HepG2 (cell line): Measurements from ENCODE around the gene CLDN14.

Source experiments
- CREB1 ChIP-seq, 2 experiments: fragments of 450-650 bp in 1 of 2; IDR thresholded peaks; 2 replicates each; pipeline ENCODE4 v1.6.1; 2016 to 2017; ENCODE audit warnings: control low read depth in 1 of 2, mild to moderate bottlenecking in 1 of 2, missing compliant biosample characterization in 1 of 2, missing genetic modification characterization in 1 of 2
- IRF2 ChIP-seq: IDR thresholded peaks from 2 replicates; pipeline ENCODE4 v1.6.1; 2018; ENCODE audit warnings: missing genetic modification reagents, missing compliant biosample characterization
- KLF9 ChIP-seq: IDR thresholded peaks from 2 replicates; pipeline ENCODE4 v1.6.1; 2016; ENCODE audit warnings: low read depth
- MTA3 ChIP-seq: sonication (generic); formaldehyde crosslinking; IDR thresholded peaks from 2 replicates; pipeline ENCODE4 v1.4.0; 2020; ENCODE audit warnings: missing genetic modification reagents
- MXI1 ChIP-seq: IDR thresholded peaks from 3 replicates; pipeline ENCODE4 v1.6.1; 2012; ENCODE audit warnings: low read depth, low read length, inconsistent platforms, borderline replicate concordance
- NFE2L1 ChIP-seq: sonication (generic); formaldehyde crosslinking; IDR thresholded peaks from 2 replicates; pipeline ENCODE4 v1.4.0; 2020; ENCODE audit warnings: missing genetic modification reagents, mild to moderate bottlenecking, borderline replicate concordance
- POLR2A ChIP-seq, 2 experiments: IDR thresholded peaks; 2 replicates each; pipeline ENCODE4 v1.6.1; 2011; ENCODE audit warnings: low read depth in 2 of 2, low read length in 2 of 2, mild to moderate bottlenecking in 1 of 2, moderate library complexity in 1 of 2; ENCODE audit not compliant: insufficient read depth in 1 of 2
- SIN3A ChIP-seq: IDR thresholded peaks from 2 replicates; pipeline ENCODE4 v1.6.1; 2011; ENCODE audit warnings: low read depth, mild to moderate bottlenecking, control low read depth, low read length, borderline replicate concordance
- TAF1 ChIP-seq: sonication (generic); formaldehyde crosslinking; IDR thresholded peaks from 2 replicates; pipeline ENCODE4 v1.4.0; 2020; ENCODE audit warnings: missing genetic modification reagents
- ZNF782 ChIP-seq: sonication (generic); formaldehyde crosslinking; IDR thresholded peaks from 2 replicates; pipeline ENCODE4 v1.4.0; 2020; ENCODE audit warnings: missing genetic modification reagents, mild to moderate bottlenecking, borderline replicate concordance
- TF ChIP-seq, protein P1 (sequence below): sonication (generic); formaldehyde crosslinking; IDR thresholded peaks from 2 replicates; pipeline ENCODE4 v1.5.0; 2020; ENCODE audit warnings: mild to moderate bottlenecking, missing genetic modification reagents, moderate library complexity
- TF ChIP-seq, protein P2 (sequence below): sonication (generic); formaldehyde crosslinking; IDR thresholded peaks from 2 replicates; pipeline ENCODE4 v1.5.0; 2020; ENCODE audit warnings: missing genetic modification reagents, mild to moderate bottlenecking, borderline replicate concordance
- TF ChIP-seq, protein P3 (sequence below): sonication (generic); formaldehyde crosslinking; IDR thresholded peaks from 2 replicates; pipeline ENCODE4 v1.8.1; 2022; ENCODE audit warnings: mild to moderate bottlenecking, missing genetic modification reagents
- TF ChIP-seq, protein P4 (sequence below): IDR thresholded peaks from 2 replicates; pipeline ENCODE4 v1.6.1; 2012; ENCODE audit warnings: inconsistent platforms

DNA sequence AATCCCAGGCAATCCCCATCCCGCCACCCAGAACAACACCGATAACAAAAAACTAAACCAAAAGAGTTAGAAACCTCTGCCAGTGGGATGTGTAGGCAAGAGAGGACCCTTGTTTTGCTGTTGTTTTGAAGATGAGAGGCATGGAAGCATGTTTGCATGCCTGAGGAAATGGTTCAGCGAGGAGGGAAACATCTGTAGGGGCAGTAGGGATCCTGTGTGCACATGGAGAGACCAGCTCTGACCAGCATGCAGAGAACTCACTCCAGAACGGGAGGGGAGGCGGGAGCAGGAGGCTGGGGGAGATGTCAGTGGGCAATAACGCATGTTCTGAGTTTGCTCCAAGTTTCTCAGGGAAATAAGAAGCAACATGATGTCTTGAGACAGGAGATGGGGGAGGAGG, 5.3 kb downstream of the CLDN14 start:
- TF ChIP-seq, protein P1, sequence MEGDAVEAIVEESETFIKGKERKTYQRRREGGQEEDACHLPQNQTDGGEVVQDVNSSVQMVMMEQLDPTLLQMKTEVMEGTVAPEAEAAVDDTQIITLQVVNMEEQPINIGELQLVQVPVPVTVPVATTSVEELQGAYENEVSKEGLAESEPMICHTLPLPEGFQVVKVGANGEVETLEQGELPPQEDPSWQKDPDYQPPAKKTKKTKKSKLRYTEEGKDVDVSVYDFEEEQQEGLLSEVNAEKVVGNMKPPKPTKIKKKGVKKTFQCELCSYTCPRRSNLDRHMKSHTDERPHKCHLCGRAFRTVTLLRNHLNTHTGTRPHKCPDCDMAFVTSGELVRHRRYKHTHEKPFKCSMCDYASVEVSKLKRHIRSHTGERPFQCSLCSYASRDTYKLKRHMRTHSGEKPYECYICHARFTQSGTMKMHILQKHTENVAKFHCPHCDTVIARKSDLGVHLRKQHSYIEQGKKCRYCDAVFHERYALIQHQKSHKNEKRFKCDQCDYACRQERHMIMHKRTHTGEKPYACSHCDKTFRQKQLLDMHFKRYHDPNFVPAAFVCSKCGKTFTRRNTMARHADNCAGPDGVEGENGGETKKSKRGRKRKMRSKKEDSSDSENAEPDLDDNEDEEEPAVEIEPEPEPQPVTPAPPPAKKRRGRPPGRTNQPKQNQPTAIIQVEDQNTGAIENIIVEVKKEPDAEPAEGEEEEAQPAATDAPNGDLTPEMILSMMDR (CRISPR knock-in tag) = no peak
- TF ChIP-seq, protein P2, sequence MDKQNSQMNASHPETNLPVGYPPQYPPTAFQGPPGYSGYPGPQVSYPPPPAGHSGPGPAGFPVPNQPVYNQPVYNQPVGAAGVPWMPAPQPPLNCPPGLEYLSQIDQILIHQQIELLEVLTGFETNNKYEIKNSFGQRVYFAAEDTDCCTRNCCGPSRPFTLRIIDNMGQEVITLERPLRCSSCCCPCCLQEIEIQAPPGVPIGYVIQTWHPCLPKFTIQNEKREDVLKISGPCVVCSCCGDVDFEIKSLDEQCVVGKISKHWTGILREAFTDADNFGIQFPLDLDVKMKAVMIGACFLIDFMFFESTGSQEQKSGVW (CRISPR knock-in tag) = no peak
- TF ChIP-seq, protein P3, sequence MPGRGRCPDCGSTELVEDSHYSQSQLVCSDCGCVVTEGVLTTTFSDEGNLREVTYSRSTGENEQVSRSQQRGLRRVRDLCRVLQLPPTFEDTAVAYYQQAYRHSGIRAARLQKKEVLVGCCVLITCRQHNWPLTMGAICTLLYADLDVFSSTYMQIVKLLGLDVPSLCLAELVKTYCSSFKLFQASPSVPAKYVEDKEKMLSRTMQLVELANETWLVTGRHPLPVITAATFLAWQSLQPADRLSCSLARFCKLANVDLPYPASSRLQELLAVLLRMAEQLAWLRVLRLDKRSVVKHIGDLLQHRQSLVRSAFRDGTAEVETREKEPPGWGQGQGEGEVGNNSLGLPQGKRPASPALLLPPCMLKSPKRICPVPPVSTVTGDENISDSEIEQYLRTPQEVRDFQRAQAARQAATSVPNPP = no peak
- no peak for TF ChIP-seq CREB1 (IDR thresholded peaks at IDR 0.05)
- no peak for TF ChIP-seq CREB1 (CRISPR knock-in tag; IDR thresholded peaks at IDR 0.05)
- TF ChIP-seq KLF9 (CRISPR knock-in tag) = no peak
- TF ChIP-seq MXI1 = no peak
- TF ChIP-seq IRF2 = no peak
- no peak for TF ChIP-seq TAF1 (CRISPR knock-in tag)
- no peak for TF ChIP-seq POLR2A (IDR thresholded peaks at IDR 0.05; ENCODE audit: insufficient read depth in 1 of 2, low read depth in 2 of 2, low read length in 2 of 2)
- no peak for TF ChIP-seq MTA3 (CRISPR knock-in tag)
- TF ChIP-seq ZNF782 (CRISPR knock-in tag) = no peak
- TF ChIP-seq, protein P4, sequence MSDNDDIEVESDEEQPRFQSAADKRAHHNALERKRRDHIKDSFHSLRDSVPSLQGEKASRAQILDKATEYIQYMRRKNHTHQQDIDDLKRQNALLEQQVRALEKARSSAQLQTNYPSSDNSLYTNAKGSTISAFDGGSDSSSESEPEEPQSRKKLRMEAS = no peak
- TF ChIP-seq SIN3A = no peak
- TF ChIP-seq NFE2L1 = no peak
